Gastroesophageal sphincter (tissue), 3 donors: ENCODE results near the gene SAYSD1.

Experiments
- POLR2A ChIP-seq, 2 donors: fragments of 450-650 bp; IDR thresholded peaks; one replicate each; pipeline ENCODE4 v1.6.1; 2017; ENCODE audit warnings: antibody characterized with exemption in 2 of 2, mild to moderate bottlenecking in 2 of 2, moderate library complexity in 1 of 2
- POLR2AphosphoS5 ChIP-seq: sonication (generic); formaldehyde crosslinking; IDR thresholded peaks from one replicate; pipeline ENCODE4 v1.6.1; 2017; ENCODE audit warnings: antibody characterized with exemption
- TF ChIP-seq, protein P1 (sequence below), 4 experiments: fragments of 200-600 bp in 2 of 4; fragments of 450-650 bp in 2 of 4; sonication (generic) in 1 of 4; IDR thresholded peaks; one replicate each; pipeline ENCODE4 v1.5.1; 2017 to 2019; ENCODE audit warnings: antibody characterized with exemption in 4 of 4, mild to moderate bottlenecking in 2 of 4, moderate library complexity in 2 of 4

DNA sequence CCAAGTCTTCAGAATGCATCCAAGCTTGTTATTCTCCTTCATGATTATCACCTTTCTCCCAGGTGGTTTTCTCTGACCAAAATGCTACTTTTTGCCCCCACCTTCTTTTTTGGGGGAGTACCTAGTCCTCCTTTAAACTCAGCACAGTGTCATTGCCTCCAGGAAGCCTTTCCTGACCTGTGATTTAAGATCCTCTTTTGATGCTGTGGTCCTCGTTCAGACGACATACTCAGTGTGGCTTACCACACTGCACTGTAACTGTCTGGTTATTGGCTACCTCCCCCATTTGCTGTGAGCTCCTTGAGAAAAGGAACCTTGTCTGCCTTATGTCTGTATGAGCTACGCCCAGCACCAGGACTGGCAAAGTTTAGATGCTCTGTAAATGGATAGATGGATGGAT, 14.6 kb downstream of the SAYSD1 start:
- TF ChIP-seq, protein P1, sequence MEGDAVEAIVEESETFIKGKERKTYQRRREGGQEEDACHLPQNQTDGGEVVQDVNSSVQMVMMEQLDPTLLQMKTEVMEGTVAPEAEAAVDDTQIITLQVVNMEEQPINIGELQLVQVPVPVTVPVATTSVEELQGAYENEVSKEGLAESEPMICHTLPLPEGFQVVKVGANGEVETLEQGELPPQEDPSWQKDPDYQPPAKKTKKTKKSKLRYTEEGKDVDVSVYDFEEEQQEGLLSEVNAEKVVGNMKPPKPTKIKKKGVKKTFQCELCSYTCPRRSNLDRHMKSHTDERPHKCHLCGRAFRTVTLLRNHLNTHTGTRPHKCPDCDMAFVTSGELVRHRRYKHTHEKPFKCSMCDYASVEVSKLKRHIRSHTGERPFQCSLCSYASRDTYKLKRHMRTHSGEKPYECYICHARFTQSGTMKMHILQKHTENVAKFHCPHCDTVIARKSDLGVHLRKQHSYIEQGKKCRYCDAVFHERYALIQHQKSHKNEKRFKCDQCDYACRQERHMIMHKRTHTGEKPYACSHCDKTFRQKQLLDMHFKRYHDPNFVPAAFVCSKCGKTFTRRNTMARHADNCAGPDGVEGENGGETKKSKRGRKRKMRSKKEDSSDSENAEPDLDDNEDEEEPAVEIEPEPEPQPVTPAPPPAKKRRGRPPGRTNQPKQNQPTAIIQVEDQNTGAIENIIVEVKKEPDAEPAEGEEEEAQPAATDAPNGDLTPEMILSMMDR (IDR thresholded peaks at IDR 0.05) = no peak
- TF ChIP-seq POLR2AphosphoS5 = no peak
- no peak for TF ChIP-seq POLR2A (IDR thresholded peaks at IDR 0.05)
